K562 (cell line): ENCODE results near the gene ITGA1. TPM values are rescaled to one million over a fixed set of nuclear protein-coding genes. Genes with fewer than 3 reads are reported as not detected.

Source experiments
- ATF1 ChIP-seq, 2 experiments: fragments of 450-650 bp in 1 of 2; IDR thresholded peaks; 2 replicates each; pipeline ENCODE4 v1.6.1; 2016; ENCODE audit warnings: missing compliant biosample characterization in 1 of 2, missing genetic modification characterization in 1 of 2
- BRD4 ChIP-seq: fragments of 200-600 bp; sonication (generic); IDR thresholded peaks from 2 replicates; pipeline ENCODE4 v1.6.1; 2017; ENCODE audit warnings: inconsistent platforms
- CEBPG ChIP-seq, 3 experiments: fragments of 200-800 bp in 1 of 3; sonication (Bioruptor generic) in 1 of 3; sonication (generic) in 1 of 3; formaldehyde crosslinking in 1 of 3; IDR thresholded peaks in 2 of 3; conservative IDR thresholded peaks in 1 of 3; 2 replicates each; pipeline versions ENCODE4 v1.6.1 to v1.8.0; 2016 to 2022; ENCODE audit warnings: missing compliant biosample characterization in 2 of 3, missing genetic modification characterization in 2 of 3, mild to moderate bottlenecking in 1 of 3, missing genetic modification reagents in 1 of 3
- HDAC2 ChIP-seq: fragments of 450-650 bp; IDR thresholded peaks from 2 replicates; pipeline ENCODE4 v1.6.1; 2016; ENCODE audit warnings: mild to moderate bottlenecking
- JUND ChIP-seq, 2 experiments: IDR thresholded peaks; 2 replicates in 1 of 2; 3 replicates in 1 of 2; pipeline ENCODE4 v1.6.1; 2011; ENCODE audit warnings: borderline replicate concordance in 2 of 2, low read depth in 2 of 2, low read length in 2 of 2, improper control_type of control experiment in 1 of 2, missing biosample characterization in 1 of 2, missing genetic modification characterization in 1 of 2, missing genetic modification reagents in 1 of 2
- KDM5B ChIP-seq: fragments of 200-600 bp; sonication (generic); IDR thresholded peaks from 2 replicates; pipeline ENCODE4 v1.6.1; 2012; ENCODE audit warnings: low read depth, mild to moderate bottlenecking, moderate library complexity, low read length, control low read depth, inconsistent platforms; ENCODE audit not compliant: insufficient replicate concordance
- MEIS2 ChIP-seq: fragments of 450-650 bp; IDR thresholded peaks from 2 replicates; pipeline ENCODE4 v1.6.1; 2014; ENCODE audit warnings: mild to moderate bottlenecking; ENCODE audit not compliant: partially characterized antibody
- PCBP1 ChIP-seq: fragments of 200-400 bp; formaldehyde crosslinking; IDR thresholded peaks from 2 replicates; pipeline ENCODE4 v1.6.1; 2018; ENCODE audit warnings: mild to moderate bottlenecking, low read depth, low read length; ENCODE audit not compliant: poor library complexity, severe bottlenecking
- POU5F1 ChIP-seq: fragments of 150-350 bp; IDR thresholded peaks from 2 replicates; pipeline ENCODE4 v1.6.1; 2014; ENCODE audit warnings: borderline replicate concordance, low read length, low read depth, mild to moderate bottlenecking; ENCODE audit not compliant: partially characterized antibody
- TAF7 ChIP-seq: fragments of 450-650 bp; IDR thresholded peaks from 2 replicates; pipeline ENCODE4 v1.6.1; 2016; ENCODE audit warnings: missing genetic modification characterization, missing compliant biosample characterization
- TAF9B ChIP-seq: fragments of 450-650 bp; IDR thresholded peaks from 2 replicates; pipeline ENCODE4 v1.6.1; 2018; ENCODE audit warnings: mild to moderate bottlenecking; ENCODE audit not compliant: partially characterized antibody
- THAP7 ChIP-seq: fragments of 250-450 bp; sonication (Bioruptor Pico); IDR thresholded peaks from 2 replicates; pipeline ENCODE4 v1.5.0; 2021
- ZBTB40 ChIP-seq, 2 experiments: fragments of 450-650 bp in 1 of 2; sonication (generic) in 1 of 2; formaldehyde crosslinking in 1 of 2; IDR thresholded peaks; 2 replicates each; pipeline versions ENCODE4 v1.7.1 to v1.9.0; 2016 to 2022; ENCODE audit warnings: inconsistent platforms in 1 of 2, mild to moderate bottlenecking in 1 of 2, missing genetic modification reagents in 1 of 2
- ZFPM2 ChIP-seq: fragments of 250-450 bp; sonication (Bioruptor Pico); IDR thresholded peaks from 2 replicates; pipeline ENCODE4 v1.5.1; 2022; ENCODE audit warnings: mild to moderate bottlenecking
- ZNF24 ChIP-seq: fragments of 450-650 bp; IDR thresholded peaks from 2 replicates; pipeline ENCODE4 v1.6.1; 2016
- ZNF717 ChIP-seq: fragments of 250-450 bp; sonication (Bioruptor Pico); IDR thresholded peaks from 2 replicates; pipeline ENCODE4 v1.5.0; 2021
- polyA plus RNA-seq, 8 experiments: library from polyadenylated mRNA; depleted of rRNA in 4 of 8; stranded (reverse) in 5 of 8; unstranded in 3 of 8; fragments of >200 nt; fragmentation: Nextera tagmentation in 2 of 8; fragmentation: Illumina TruSeq in 1 of 8; extraction: Ambion mirVana in 2 of 8; extraction: Trizol in 1 of 8; gene quantifications; 2 replicates each; pipeline versions ENCODE4 v1.2.1 to v1.2.3, GENCODE V29; 2011 to 2014; ENCODE audit warnings: inconsistent platforms in 1 of 8, missing spikeins in 1 of 8
- total RNA-seq, 7 experiments: library from RNA; depleted of rRNA in 6 of 7; stranded (reverse); fragments of >200 nt in 6 of 7; fragmentation: Illumina TruSeq in 2 of 7; extraction: Trizol in 2 of 7; gene quantifications; 2 replicates each; pipeline versions ENCODE4 v1.2.1 to v1.2.3, GENCODE V29; 2011 to 2021; ENCODE audit warnings: low replicate concordance in 1 of 7
- TF ChIP-seq, protein P1 (sequence below): IDR thresholded peaks from 2 replicates; pipeline ENCODE4 v1.6.1; 2011; ENCODE audit not compliant: insufficient read length; ENCODE audit errors: extremely low read depth

The ITGA1 gene
- total and polyA plus RNA-seq, 9 of the 15 experiments (the other 6 are each of a cell fraction or from before 2014, with no cell fraction given) = 0.04 to 0.22 TPM; not detected in 7

DNA sequence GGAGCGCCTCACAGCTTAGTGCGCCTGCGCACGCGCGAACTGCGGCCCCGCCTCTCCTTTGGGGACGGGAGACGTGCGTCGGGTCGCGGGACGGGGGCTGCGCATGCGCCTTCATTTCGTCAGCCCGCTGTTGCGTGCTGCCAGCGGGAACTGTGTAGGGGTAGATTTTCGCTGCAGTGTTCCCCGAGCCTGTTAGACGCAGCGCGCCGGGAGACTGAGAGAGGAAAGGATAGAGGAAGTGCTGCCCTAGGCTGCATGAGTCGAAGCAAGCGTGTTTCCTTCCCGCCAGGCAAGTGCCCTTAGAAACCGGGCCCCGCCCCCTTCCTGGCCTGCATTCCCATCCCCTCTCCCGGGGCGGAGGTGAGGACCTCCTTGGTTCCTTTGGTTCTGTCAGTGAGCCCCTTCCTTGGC lies 12.3 kb downstream of the ITGA1 start (continued):
- TF ChIP-seq ZNF717 (CRISPR knock-in tag) (no peak), CEBPG (CRISPR knock-in tag; IDR thresholded peaks at IDR 0.05) (peak; percentile 86), CEBPG (tag; conservative IDR thresholded peaks at IDR 0.05 in 1 of 2, IDR thresholded peaks at IDR 0.05 in 1 of 2) (peak in 1 of 2 experiments; percentile 53; a peak in 2 of 4 replicates), HDAC2 (no peak), TAF9B (peak; percentile 30), ZBTB40 (IDR thresholded peaks at IDR 0.05) (0 out of 2 replicates have a peak, but pooled peaks have one; percentile 18), ZBTB40 (CRISPR knock-in tag; IDR thresholded peaks at IDR 0.05) (no peak), ATF1 (CRISPR knock-in tag; IDR thresholded peaks at IDR 0.05) (no peak), ATF1 (tag; IDR thresholded peaks at IDR 0.05) (peak; percentile 74), BRD4 (peak; percentile 58; the same call in 1 of the 2 replicates), KDM5B (peak; percentile 52), TAF7 (tag) (peak; percentile 61; the same call in 1 of the 2 replicates), PCBP1 (no peak), MEIS2 (peak; percentile 94), POU5F1 (peak; percentile 49), JUND (IDR thresholded peaks at IDR 0.05; ENCODE audit: borderline replicate concordance, low read depth, low read length) (peak; percentile 31; the same call in 1 of the 2 replicates), JUND (tag; IDR thresholded peaks at IDR 0.05; ENCODE audit: borderline replicate concordance, low read depth, low read length) (no peak), ZFPM2 (CRISPR knock-in tag) (no peak), ZNF24 (no peak), THAP7 (CRISPR knock-in tag) (no peak)
- TF ChIP-seq, protein P1, sequence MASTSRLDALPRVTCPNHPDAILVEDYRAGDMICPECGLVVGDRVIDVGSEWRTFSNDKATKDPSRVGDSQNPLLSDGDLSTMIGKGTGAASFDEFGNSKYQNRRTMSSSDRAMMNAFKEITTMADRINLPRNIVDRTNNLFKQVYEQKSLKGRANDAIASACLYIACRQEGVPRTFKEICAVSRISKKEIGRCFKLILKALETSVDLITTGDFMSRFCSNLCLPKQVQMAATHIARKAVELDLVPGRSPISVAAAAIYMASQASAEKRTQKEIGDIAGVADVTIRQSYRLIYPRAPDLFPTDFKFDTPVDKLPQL = no peak
